ENCODE measurements around the gene ASXL1. TPM values are rescaled to one million over a fixed set of nuclear protein-coding genes. Genes with fewer than 3 reads are reported as not detected.
A peak's percentile ranks its signal among the peaks of the same experiment; 100 is the strongest.
"Not testable (repeated sequence)": the region's sequence is repeated elsewhere in the genome, so short reads cannot be mapped to it uniquely, and the experiment has no call there.

Gene ASXL1
- total RNA-seq, 1 experiment from 2014 or later: 52.2 TPM

- H3K9me2 ChIP-seq (ENCODE audit: insufficient read depth); H2AFZ ChIP-seq (ENCODE audit: low read depth, low read length, poor library complexity, severe bottlenecking); RAD21 ChIA-PET (ENCODE audit: low non-redundant PET in 1 of 2, low total read pairs in 2 of 2, uncharacterized antibody in 2 of 2, unreplicated experiment in 2 of 2); H3K27me3 ChIP-seq (ENCODE audit: insufficient read depth, low read length); H4K20me1 ChIP-seq (ENCODE audit: insufficient read depth); H3K4me1 ChIP-seq (ENCODE audit: control insufficient read depth in 1 of 2, insufficient read depth in 2 of 2, low read length in 2 of 2); H3K9ac ChIP-seq (ENCODE audit: low read length); DNase-seq (ENCODE audit: low read depth, low spot score); intact Hi-C loops (cut with micrococcal nuclease); BruUV-seq (replicated peaks); ATAC-seq; H3K9me3 ChIP-seq (ENCODE audit: control insufficient read depth in 1 of 2, insufficient read depth in 1 of 2, low read depth in 1 of 2, low read length in 2 of 2); POLR2A ChIA-PET; CTCF ChIA-PET; H3K27ac ChIP-seq (ENCODE audit: low read depth, low read length); H3K36me3 ChIP-seq (ENCODE audit: control insufficient read depth in 1 of 2, insufficient read depth in 2 of 2, low read length in 2 of 2); H3K4me2 ChIP-seq (ENCODE audit: low read length); H3K4me3 ChIP-seq (replicated peaks in 1 of 2; ENCODE audit: low read depth in 1 of 2, low read length in 2 of 2): not testable (repeated sequence)
- TF ChIP-seq CEBPB (IDR thresholded peaks at IDR 0.05; ENCODE audit: low read depth): peak; percentile 36; the same call in 1 of the 2 replicates
- H3K79me2 ChIP-seq (ENCODE audit: insufficient read depth, low read length): peaks cover 61% of the 10 kb centered on the region
Observed at GRCh38 chr20:32380037-32380436, 21.9 kb downstream of the ASXL1 start.

GRCh38 chr20:32380745-32381144 is 22.6 kb downstream of the ASXL1 start:
- CTCF ChIA-PET: no interaction called here
- Histone ChIP-seq H3K27ac (ENCODE audit: low read depth, low read length) (no peak overlapping the region), H3K27me3 (ENCODE audit: insufficient read depth, low read length) (no peaks in the 10 kb centered on the region), H3K36me3 (ENCODE audit: control insufficient read depth in 1 of 2, insufficient read depth in 2 of 2, low read length in 2 of 2) (no peaks in the 10 kb centered on the region), H3K9ac (ENCODE audit: low read length) (no peak overlapping the region), H3K4me3 (replicated peaks in 1 of 2; ENCODE audit: low read depth in 1 of 2, low read length in 2 of 2) (no peak overlapping the region), H3K4me2 (ENCODE audit: low read length) (no peak overlapping the region), H3K9me3 (ENCODE audit: control insufficient read depth in 1 of 2, insufficient read depth in 1 of 2, low read depth in 1 of 2, low read length in 2 of 2) (no peaks in the 10 kb centered on the region), H2AFZ (ENCODE audit: low read depth, low read length, poor library complexity, severe bottlenecking) (no peak overlapping the region), H3K79me2 (ENCODE audit: insufficient read depth, low read length) (peaks cover 68% of the 10 kb centered on the region), H4K20me1 (ENCODE audit: insufficient read depth) (no peaks in the 10 kb centered on the region), H3K4me1 (ENCODE audit: control insufficient read depth in 1 of 2, insufficient read depth in 2 of 2, low read length in 2 of 2) (no peaks in the 10 kb centered on the region), H3K9me2 (ENCODE audit: insufficient read depth) (no peaks in the 10 kb centered on the region)
- BruUV-seq (replicated peaks): no TSS peak
- POLR2A ChIA-PET: no interaction called here
- RAD21 ChIA-PET (ENCODE audit: low non-redundant PET in 1 of 2, low total read pairs in 2 of 2, uncharacterized antibody in 2 of 2, unreplicated experiment in 2 of 2): no interaction called here
- ATAC-seq (no peak), DNase-seq (ENCODE audit: low read depth, low spot score) (no peak)
- TF ChIP-seq YY1 (IDR thresholded peaks at IDR 0.05; ENCODE audit: extremely low read depth, insufficient replicate concordance, low read depth, low read length) (no peak), ZFX (IDR thresholded peaks at IDR 0.05) (no peak), POLR2A (IDR thresholded peaks at IDR 0.05; ENCODE audit: borderline replicate concordance, extremely low read depth, insufficient read depth, insufficient read length) (no peak), RAD21 (IDR thresholded peaks at IDR 0.05; ENCODE audit: low read depth) (no peak), ELF1 (IDR thresholded peaks at IDR 0.05; ENCODE audit: borderline replicate concordance, low read depth) (no peak), ZBTB33 (IDR thresholded peaks at IDR 0.05; ENCODE audit: extremely low read depth, insufficient replicate concordance, low read length) (no peak), FOSL1 (IDR thresholded peaks at IDR 0.05; ENCODE audit: low read depth) (no peak), EZH2 (IDR thresholded peaks at IDR 0.05) (no peak), ATF3 (IDR thresholded peaks at IDR 0.05) (no peak), ZNF274 (IDR thresholded peaks at IDR 0.05; ENCODE audit: low read depth, low read length) (no peak), SIN3A (IDR thresholded peaks at IDR 0.05; ENCODE audit: low read depth) (no peak), REST (IDR thresholded peaks at IDR 0.05; ENCODE audit: low read depth) (no peak), SP1 (IDR thresholded peaks at IDR 0.05; ENCODE audit: low read depth) (no peak)
- intact Hi-C loops (cut with micrococcal nuclease): no loop called here
